KMS-11 (cell line): ENCODE measurements around the gene MOB3B.

Source experiments
- H2AFZ ChIP-seq: fragments of 200-600 bp; sonication (generic); 2 replicates; pipeline ENCODE4 v1.6.1; 2016; ENCODE audit warnings: antibody characterized with exemption, mixed run types, low read depth
- H3K27ac ChIP-seq: fragments of 200-600 bp; sonication (generic); 2 replicates; pipeline ENCODE4 v1.6.1; 2016; ENCODE audit warnings: mild to moderate bottlenecking, mixed run types
- H3K27me3 ChIP-seq: fragments of 200-600 bp; sonication (generic); 2 replicates; pipeline ENCODE4 v1.6.1; 2017; ENCODE audit warnings: mild to moderate bottlenecking, low read depth, mixed run types, moderate library complexity; ENCODE audit not compliant: insufficient read depth
- H3K36me3 ChIP-seq: fragments of 200-600 bp; sonication (generic); 2 replicates; pipeline ENCODE4 v1.6.1; 2017; ENCODE audit warnings: mild to moderate bottlenecking, mixed run types; ENCODE audit not compliant: insufficient read depth
- H3K4me1 ChIP-seq: fragments of 200-600 bp; sonication (generic); 2 replicates; pipeline ENCODE4 v1.6.1; 2016; ENCODE audit warnings: mild to moderate bottlenecking, low read depth, mixed run types; ENCODE audit not compliant: poor library complexity, severe bottlenecking
- H3K4me2 ChIP-seq: fragments of 200-600 bp; sonication (generic); 2 replicates; pipeline ENCODE4 v1.7.0; 2016; ENCODE audit warnings: mild to moderate bottlenecking, mixed run types
- H3K4me3 ChIP-seq: fragments of 200-600 bp; sonication (generic); IDR thresholded peaks from 2 replicates; pipeline ENCODE4 v1.6.1; 2017; ENCODE audit warnings: low read depth, low read length, mixed read lengths; ENCODE audit not compliant: insufficient read depth
- H3K79me2 ChIP-seq: fragments of 200-600 bp; sonication (generic); 2 replicates; pipeline ENCODE4 v1.6.1; 2016; ENCODE audit warnings: low read depth, mixed run types; ENCODE audit not compliant: insufficient read depth
- H3K9ac ChIP-seq: fragments of 200-600 bp; sonication (generic); 2 replicates; pipeline ENCODE4 v1.6.1; 2016; ENCODE audit warnings: mild to moderate bottlenecking, mixed run types
- H4K20me1 ChIP-seq: fragments of 200-600 bp; sonication (generic); 2 replicates; pipeline ENCODE4 v1.6.1; 2016; ENCODE audit warnings: mild to moderate bottlenecking, mixed run types; ENCODE audit not compliant: insufficient read depth
- CTCF ChIP-seq: fragments of 200-600 bp; sonication (generic); conservative IDR thresholded peaks from 2 replicates; pipeline ENCODE4 v1.6.1; 2017; ENCODE audit warnings: low read depth, mild to moderate bottlenecking, antibody characterized with exemption, low read length, moderate library complexity, mixed read lengths

MOB3B gene

GRCh38 chr9:27412081-27412480 lies 117.5 kb downstream of the MOB3B start:
- TF ChIP-seq CTCF = no peak
- Histone ChIP-seq H3K27me3 (no peaks in the 10 kb centered on the region), H3K4me3 (no peak overlapping the region), H3K36me3 (no peaks in the 10 kb centered on the region), H3K27ac (no peak overlapping the region), H3K79me2 (no peaks in the 10 kb centered on the region), H4K20me1 (no peaks in the 10 kb centered on the region), H3K4me2 (no peak overlapping the region), H3K4me1 (no peaks in the 10 kb centered on the region), H3K9ac (no peak overlapping the region), H2AFZ (no peak overlapping the region)

- Histone ChIP-seq H3K27ac (no peak overlapping the region), H2AFZ (no peak overlapping the region), H3K4me1 (no peaks in the 10 kb centered on the region), H4K20me1 (no peaks in the 10 kb centered on the region), H3K4me2 (no peak overlapping the region), H3K9ac (no peak overlapping the region), H3K4me3 (no peak overlapping the region), H3K27me3 (no peaks in the 10 kb centered on the region), H3K79me2 (no peaks in the 10 kb centered on the region), H3K36me3 (no peaks in the 10 kb centered on the region)
- TF ChIP-seq CTCF = no peak
These were observed 121.1 kb downstream of the MOB3B start for GRCh38 chr9:27408482-27408881.

GRCh38 chr9:27408001-27408400 lies 121.6 kb downstream of the MOB3B start:
- no peak for TF ChIP-seq CTCF
- Histone ChIP-seq H3K4me2 (no peak overlapping the region), H3K27ac (no peak overlapping the region), H2AFZ (no peak overlapping the region), H3K27me3 (no peaks in the 10 kb centered on the region), H4K20me1 (no peaks in the 10 kb centered on the region), H3K9ac (no peak overlapping the region), H3K36me3 (no peaks in the 10 kb centered on the region), H3K4me1 (no peaks in the 10 kb centered on the region), H3K79me2 (no peaks in the 10 kb centered on the region), H3K4me3 (no peak overlapping the region)

- H3K79me2 ChIP-seq = no peaks in the 10 kb centered on the region
- H3K36me3 ChIP-seq = no peaks in the 10 kb centered on the region
- no peak for TF ChIP-seq CTCF
- H4K20me1 ChIP-seq = no peaks in the 10 kb centered on the region
- H2AFZ ChIP-seq = no peak overlapping the region
- H3K4me2 ChIP-seq = no peak overlapping the region
- H3K27ac ChIP-seq = no peak overlapping the region
- no peaks in the 10 kb centered on the region for H3K27me3 ChIP-seq
- H3K4me1 ChIP-seq = no peaks in the 10 kb centered on the region
- no peak overlapping the region for H3K4me3 ChIP-seq
- H3K9ac ChIP-seq = no peak overlapping the region
These were observed 122.1 kb downstream of the MOB3B start for GRCh38 chr9:27407491-27407890.

GRCh38 chr9:27404661-27405060 lies 125.0 kb downstream of the MOB3B start:
- no peak overlapping the region for H3K9ac ChIP-seq
- no peaks in the 10 kb centered on the region for H3K79me2 ChIP-seq
- TF ChIP-seq CTCF = no peak
- no peak overlapping the region for H3K27ac ChIP-seq
- no peak overlapping the region for H3K4me3 ChIP-seq
- no peaks in the 10 kb centered on the region for H3K4me1 ChIP-seq
- no peaks in the 10 kb centered on the region for H3K36me3 ChIP-seq
- H3K27me3 ChIP-seq = no peaks in the 10 kb centered on the region
- H3K4me2 ChIP-seq = no peak overlapping the region
- H2AFZ ChIP-seq = no peak overlapping the region
- no peaks in the 10 kb centered on the region for H4K20me1 ChIP-seq
